Erythroblast (primary cell): Measurements from ENCODE around the gene BTBD2.

Experiments used
- GATA1 ChIP-seq: IDR thresholded peaks from 2 replicates; pipeline ENCODE4 v1.6.1; 2011; ENCODE audit warnings: low read depth, mild to moderate bottlenecking, control low read depth, low read length, moderate library complexity
- POLR2A ChIP-seq: IDR thresholded peaks from 2 replicates; pipeline ENCODE4 v1.6.1; 2011; ENCODE audit warnings: mild to moderate bottlenecking, low read length

DNA sequence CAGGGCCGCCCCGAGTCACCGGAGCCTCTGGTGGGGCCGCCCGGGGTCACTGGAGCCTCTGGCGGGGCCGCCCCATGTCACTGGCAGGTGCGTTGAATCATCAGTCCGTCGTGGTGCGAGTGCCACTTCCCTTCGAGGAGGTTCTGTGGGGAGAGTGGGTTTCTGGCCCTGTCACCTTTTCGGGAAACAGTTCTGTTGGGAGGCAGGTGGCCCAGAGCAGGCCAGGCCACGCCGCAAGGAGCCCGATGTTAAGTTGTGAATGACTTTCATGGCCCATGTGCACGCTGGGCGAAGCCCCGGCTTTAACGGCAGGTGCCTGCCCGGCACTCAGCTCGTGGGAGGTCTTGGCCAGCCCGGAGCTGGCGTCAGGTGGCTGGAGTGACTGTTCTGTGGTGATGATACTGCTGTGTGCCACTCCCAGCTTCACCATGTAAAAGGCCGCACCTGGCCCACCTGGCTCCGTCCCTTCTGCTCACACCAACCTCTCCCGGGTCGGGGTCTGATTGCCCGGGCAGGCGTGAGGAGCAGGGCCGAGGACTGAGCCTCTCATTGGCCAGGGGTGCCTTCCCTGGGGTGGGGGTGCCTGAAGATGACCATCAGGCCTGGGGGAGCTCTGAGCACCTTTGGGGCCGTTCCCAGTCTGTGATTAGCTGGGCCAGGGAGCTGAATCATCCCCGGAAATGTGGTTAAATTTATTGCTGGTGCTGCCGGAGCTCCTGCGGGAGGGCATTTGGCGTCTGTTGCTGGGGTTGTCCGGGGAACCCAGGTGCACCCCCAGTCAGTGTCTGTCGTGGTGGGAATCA lies 45.3 kb downstream of the BTBD2 start:
- TF ChIP-seq POLR2A = no peak
- no peak for TF ChIP-seq GATA1
